ENCODE results near the gene RNF215. TPM values are rescaled to one million over a fixed set of nuclear protein-coding genes. Genes with fewer than 3 reads are reported as not detected.

RNF215 gene
- total RNA-seq, 1 experiment from 2014 or later = 48.8 TPM

DNA sequence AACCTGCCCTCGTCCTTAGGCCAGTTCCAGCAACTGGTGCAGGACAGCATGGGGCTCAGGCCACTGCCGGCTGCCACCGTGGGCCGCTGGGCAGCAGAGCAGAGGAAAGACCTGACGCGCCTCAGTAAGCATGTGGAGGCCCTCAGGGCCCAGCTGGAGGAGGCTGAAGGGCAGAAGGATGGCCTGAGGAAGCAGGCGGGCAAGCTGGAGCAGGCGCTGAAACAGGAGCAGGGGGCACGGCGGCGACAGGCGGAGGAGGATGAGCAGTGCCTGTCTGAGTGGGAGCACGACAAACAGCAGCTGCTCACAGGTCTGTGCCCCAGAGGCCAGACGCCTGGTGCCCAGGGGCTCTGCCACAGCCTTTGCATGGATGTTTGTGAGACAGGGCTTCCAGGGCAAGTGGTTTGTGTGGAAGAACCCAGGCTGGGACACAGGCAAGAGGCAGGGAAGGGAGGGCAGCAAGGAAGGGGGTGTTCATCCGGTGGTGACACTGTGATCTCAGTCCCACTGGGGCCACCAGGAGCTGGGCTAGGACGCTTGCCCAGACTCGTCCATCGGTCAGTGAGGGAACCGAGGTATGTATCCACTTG, 16.5 kb downstream of the RNF215 start:
- Mint-ChIP-seq H3K36me3 (ENCODE audit: insufficient read depth, unreplicated experiment) (peaks cover 48% of the 10 kb centered on the region), H3K27ac (ENCODE audit: unreplicated experiment) (peak overlapping the region; percentile 59), H3K27me3 (ENCODE audit: unreplicated experiment) (no peaks in the 10 kb centered on the region), H3K4me3 (ENCODE audit: low read depth, unreplicated experiment) (no peak overlapping the region), H3K4me1 (ENCODE audit: low read depth, unreplicated experiment) (no peaks in the 10 kb centered on the region), H3K9me3 (ENCODE audit: low read depth, unreplicated experiment) (no peaks in the 10 kb centered on the region)
- CTCF ChIA-PET = no interaction called here
- TF ChIP-seq, protein P1, sequence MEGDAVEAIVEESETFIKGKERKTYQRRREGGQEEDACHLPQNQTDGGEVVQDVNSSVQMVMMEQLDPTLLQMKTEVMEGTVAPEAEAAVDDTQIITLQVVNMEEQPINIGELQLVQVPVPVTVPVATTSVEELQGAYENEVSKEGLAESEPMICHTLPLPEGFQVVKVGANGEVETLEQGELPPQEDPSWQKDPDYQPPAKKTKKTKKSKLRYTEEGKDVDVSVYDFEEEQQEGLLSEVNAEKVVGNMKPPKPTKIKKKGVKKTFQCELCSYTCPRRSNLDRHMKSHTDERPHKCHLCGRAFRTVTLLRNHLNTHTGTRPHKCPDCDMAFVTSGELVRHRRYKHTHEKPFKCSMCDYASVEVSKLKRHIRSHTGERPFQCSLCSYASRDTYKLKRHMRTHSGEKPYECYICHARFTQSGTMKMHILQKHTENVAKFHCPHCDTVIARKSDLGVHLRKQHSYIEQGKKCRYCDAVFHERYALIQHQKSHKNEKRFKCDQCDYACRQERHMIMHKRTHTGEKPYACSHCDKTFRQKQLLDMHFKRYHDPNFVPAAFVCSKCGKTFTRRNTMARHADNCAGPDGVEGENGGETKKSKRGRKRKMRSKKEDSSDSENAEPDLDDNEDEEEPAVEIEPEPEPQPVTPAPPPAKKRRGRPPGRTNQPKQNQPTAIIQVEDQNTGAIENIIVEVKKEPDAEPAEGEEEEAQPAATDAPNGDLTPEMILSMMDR (IDR thresholded peaks at IDR 0.05; ENCODE audit: unreplicated experiment) = no peak
- intact Hi-C loops (cut with micrococcal nuclease; ENCODE audit: unreplicated experiment) = no loop called here
- BruUV-seq (replicated peaks) = no TSS peak
- DNase-seq = no peak

DNA sequence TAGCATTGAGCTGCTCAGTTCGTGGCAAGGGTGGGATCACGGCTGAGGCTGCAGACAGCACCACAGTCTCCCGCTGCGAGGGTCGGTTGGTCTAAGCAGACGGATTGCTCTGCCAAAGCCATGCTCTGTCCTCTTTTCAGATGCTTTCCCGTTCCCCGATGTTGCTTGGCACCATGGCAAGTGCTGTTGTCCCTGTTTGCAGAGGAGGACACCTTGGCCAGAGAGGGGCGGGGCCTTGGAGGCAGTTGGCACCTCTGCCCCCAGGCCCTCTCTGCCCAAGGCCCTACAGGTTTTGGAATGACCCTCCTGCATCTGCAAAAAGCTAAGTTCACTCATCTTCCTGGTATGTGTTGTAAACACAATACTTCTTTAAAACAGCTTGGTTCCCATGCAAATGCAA, 18.8 kb downstream of the RNF215 start:
- DNase-seq = no peak
- Mint-ChIP-seq H3K27ac (ENCODE audit: unreplicated experiment) (no peak overlapping the region), H3K4me1 (ENCODE audit: low read depth, unreplicated experiment) (no peaks in the 10 kb centered on the region), H3K4me3 (ENCODE audit: low read depth, unreplicated experiment) (no peak overlapping the region), H3K9me3 (ENCODE audit: low read depth, unreplicated experiment) (no peaks in the 10 kb centered on the region), H3K36me3 (ENCODE audit: insufficient read depth, unreplicated experiment) (peaks cover 41% of the 10 kb centered on the region), H3K27me3 (ENCODE audit: unreplicated experiment) (no peaks in the 10 kb centered on the region)
- CTCF ChIA-PET = interaction anchor here (0.6 kb wide), 1 partner anchor 357 kb away, joined by 4 read pairs; no protein-coding TSS in a partner anchor
- BruUV-seq (replicated peaks) = no TSS peak
- intact Hi-C loops (cut with micrococcal nuclease; ENCODE audit: unreplicated experiment) = no loop called here
- TF ChIP-seq, protein P1 (IDR thresholded peaks at IDR 0.05; ENCODE audit: unreplicated experiment) = no peak

DNA sequence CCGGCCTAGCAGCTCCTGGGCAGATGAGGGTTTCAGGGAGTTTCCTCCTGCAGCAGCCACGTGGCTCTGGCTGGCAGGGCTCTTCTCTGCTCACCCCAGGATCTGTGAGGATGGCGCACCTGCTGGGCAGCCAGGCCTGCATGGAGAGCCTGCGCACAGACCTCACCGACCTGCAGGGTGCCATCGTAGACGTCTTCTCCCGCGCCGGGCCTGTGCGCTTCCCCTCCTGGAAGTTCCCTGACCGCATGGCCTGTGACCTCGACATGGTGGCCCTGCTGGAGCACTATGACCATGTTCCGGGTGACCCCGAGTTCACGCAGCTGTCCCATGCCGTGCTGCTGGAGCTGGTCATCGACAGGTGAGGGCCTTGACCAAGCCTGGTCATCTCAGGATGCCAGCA, 21.3 kb downstream of the RNF215 start:
- H3K4me3 Mint-ChIP-seq (ENCODE audit: low read depth, unreplicated experiment) = no peak overlapping the region
- no peaks in the 10 kb centered on the region for H3K9me3 Mint-ChIP-seq (ENCODE audit: low read depth, unreplicated experiment)
- no peak overlapping the region for H3K27ac Mint-ChIP-seq (ENCODE audit: unreplicated experiment)
- TF ChIP-seq, protein P1 (IDR thresholded peaks at IDR 0.05; ENCODE audit: unreplicated experiment) = no peak
- intact Hi-C loops (cut with micrococcal nuclease; ENCODE audit: unreplicated experiment) = no loop called here
- no peak for DNase-seq
- CTCF ChIA-PET = no interaction called here
- H3K36me3 Mint-ChIP-seq (ENCODE audit: insufficient read depth, unreplicated experiment) = peaks cover 19% of the 10 kb centered on the region
- no peaks in the 10 kb centered on the region for H3K4me1 Mint-ChIP-seq (ENCODE audit: low read depth, unreplicated experiment)
- no TSS peak for BruUV-seq (replicated peaks)
- no peaks in the 10 kb centered on the region for H3K27me3 Mint-ChIP-seq (ENCODE audit: unreplicated experiment)

DNA sequence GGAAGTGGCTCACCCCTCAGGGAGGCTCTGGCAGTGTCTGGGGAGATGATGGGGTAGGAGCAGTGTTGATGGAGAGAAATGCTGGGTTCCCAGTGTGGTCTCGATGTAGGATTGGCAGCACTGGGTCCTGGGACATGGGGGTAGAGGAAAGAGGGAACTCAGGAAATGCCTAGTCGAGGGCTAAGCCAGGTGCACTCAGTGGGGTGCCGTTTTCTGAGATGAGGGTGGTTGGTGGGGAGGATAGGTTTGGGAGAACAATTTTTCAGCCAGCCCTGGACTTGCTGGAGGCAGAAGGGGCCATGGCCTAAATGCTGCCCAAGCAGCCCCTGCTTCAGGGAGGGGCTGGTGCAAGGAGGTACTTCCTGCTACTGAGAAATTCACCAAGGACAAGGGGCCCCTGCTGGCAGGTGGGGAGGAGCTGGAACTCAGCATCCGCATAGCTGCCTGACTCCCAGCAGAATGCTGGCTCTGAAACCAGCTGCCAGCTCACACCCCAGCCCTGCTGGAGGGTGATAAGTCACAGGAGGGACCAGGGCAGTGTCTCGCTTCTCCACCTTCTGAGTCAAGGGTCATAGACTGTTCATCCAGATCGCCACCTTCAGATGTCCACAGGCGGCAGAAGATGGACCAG, 24.4 kb downstream of the RNF215 start:
- peaks cover 6% of the 10 kb centered on the region for H3K4me1 Mint-ChIP-seq (ENCODE audit: low read depth, unreplicated experiment)
- H3K9me3 Mint-ChIP-seq (ENCODE audit: low read depth, unreplicated experiment) = no peaks in the 10 kb centered on the region
- H3K27me3 Mint-ChIP-seq (ENCODE audit: unreplicated experiment) = no peaks in the 10 kb centered on the region
- no peak for DNase-seq
- intact Hi-C loops (cut with micrococcal nuclease; ENCODE audit: unreplicated experiment) = no loop called here
- peaks cover 9% of the 10 kb centered on the region for H3K36me3 Mint-ChIP-seq (ENCODE audit: insufficient read depth, unreplicated experiment)
- CTCF ChIA-PET = interaction anchor here (0.7 kb wide), 1 partner anchor 64 kb away, joined by 3 read pairs; no protein-coding TSS in a partner anchor
- H3K4me3 Mint-ChIP-seq (ENCODE audit: low read depth, unreplicated experiment) = no peak overlapping the region
- TF ChIP-seq, protein P1 (IDR thresholded peaks at IDR 0.05; ENCODE audit: unreplicated experiment) = no peak
- no TSS peak for BruUV-seq (replicated peaks)
- no peak overlapping the region for H3K27ac Mint-ChIP-seq (ENCODE audit: unreplicated experiment)

Data from Calu3 (cell line).